Spinal cord (tissue), 10 donors: ENCODE measurements around the gene ARL15. TPM values are rescaled to one million over a fixed set of nuclear protein-coding genes. Genes with fewer than 3 reads are reported as not detected.
A peak's percentile ranks its signal among the peaks of the same experiment; 100 is the strongest.

Experiments
- DNase-seq, 6 donors: peaks; one replicate each; pipeline versions ENCODE4 v3.0.0 to v3.0.0-alpha.2; 2013 to 2015; ENCODE audit warnings: low spot score in 6 of 6, low read depth in 4 of 6
- H3K27ac ChIP-seq: one replicate; pipeline ENCODE4 v1.5.1; 2013; ENCODE audit warnings: low read depth, low read length, control low read depth
- H3K27me3 ChIP-seq: one replicate; pipeline ENCODE4 v1.6.1; 2013; ENCODE audit warnings: low read length; ENCODE audit not compliant: control insufficient read depth, insufficient read depth
- H3K36me3 ChIP-seq: one replicate; pipeline ENCODE4 v1.6.1; 2013; ENCODE audit warnings: low read length; ENCODE audit not compliant: control insufficient read depth, insufficient read depth
- H3K4me1 ChIP-seq: one replicate; pipeline ENCODE4 v1.6.1; 2013; ENCODE audit warnings: low read length; ENCODE audit not compliant: control insufficient read depth, insufficient read depth
- H3K4me3 ChIP-seq: one replicate; pipeline ENCODE4 v1.5.1; 2013; ENCODE audit warnings: low read depth, low read length, control low read depth
- H3K9me3 ChIP-seq: one replicate; pipeline ENCODE4 v1.6.1; 2013; ENCODE audit warnings: low read length; ENCODE audit not compliant: control insufficient read depth, insufficient read depth
- WGBS: methylation state at CpG from one replicate; pipeline ENCODE4 v1.1.5; 2013; ENCODE audit warnings: missing lambda C conversion rate; ENCODE audit not compliant: insufficient coverage; 5-methylcytosine and 5-hydroxymethylcytosine counted together
- polyA plus RNA-seq, 2 donors: library from polyadenylated mRNA; unstranded; fragments of 120-200 nt; gene quantifications; one replicate each; pipeline ENCODE4 v1.2.1, GENCODE V29; 2013; ENCODE audit not compliant: insufficient read length in 2 of 2
- total RNA-seq, 2 donors: library from RNA; depleted of rRNA in 1 of 2; stranded (reverse); fragments of 120-200 nt in 1 of 2; fragments of >200 nt in 1 of 2; gene quantifications; one replicate each; pipeline versions ENCODE4 v1.2.3 to v1.2.4, GENCODE V29; 2013 to 2014
- donor health status: healthy.

ARL15 gene
- total and polyA plus RNA-seq, 4 donors = 24.7 to 67.6 (median 36.4) TPM

GRCh38 chr5:53956632-53957031 lies 353.7 kb downstream of the ARL15 start:
- Histone ChIP-seq H3K9me3 (peaks cover 2% of the 10 kb centered on the region), H3K4me3 (no peak overlapping the region), H3K27me3 (no peaks in the 10 kb centered on the region)

GRCh38 chr5:53956196-53956595 lies 354.2 kb downstream of the ARL15 start:
- Histone ChIP-seq H3K27me3 (no peaks in the 10 kb centered on the region), H3K4me3 (no peak overlapping the region), H3K4me1 (no peaks in the 10 kb centered on the region), H3K36me3 (no peaks in the 10 kb centered on the region), H3K9me3 (peaks cover 2% of the 10 kb centered on the region), H3K27ac (no peak overlapping the region)
- no peak for DNase-seq
- WGBS = no CpG with 5 or more reads among the region's 1 CpG

More at GRCh38 chr5:53956632-53957031, 353.7 kb downstream of the ARL15 start:
- no peaks in the 10 kb centered on the region for H3K36me3 ChIP-seq
- no peaks in the 10 kb centered on the region for H3K4me1 ChIP-seq
- no peak for DNase-seq
- no peak overlapping the region for H3K27ac ChIP-seq

- no peak overlapping the region for H3K4me3 ChIP-seq
- no peaks in the 10 kb centered on the region for H3K36me3 ChIP-seq
- no peaks in the 10 kb centered on the region for H3K4me1 ChIP-seq
- H3K27me3 ChIP-seq = no peaks in the 10 kb centered on the region
- H3K27ac ChIP-seq = no peak overlapping the region
- DNase-seq = no peak
- 68% methylated on average over 3 of the region's 3 CpGs for WGBS
- H3K9me3 ChIP-seq = no peaks in the 10 kb centered on the region
Observed at GRCh38 chr5:53950621-53951020, 359.8 kb downstream of the ARL15 start.

GRCh38 chr5:53948598-53948997 lies 361.8 kb downstream of the ARL15 start:
- Histone ChIP-seq H3K4me1 (no peaks in the 10 kb centered on the region), H3K27me3 (no peaks in the 10 kb centered on the region), H3K36me3 (no peaks in the 10 kb centered on the region), H3K27ac (no peak overlapping the region), H3K4me3 (no peak overlapping the region), H3K9me3 (no peaks in the 10 kb centered on the region)
- DNase-seq = peak in 1 of 6 donors; percentile 12
- WGBS = no CpG with 5 or more reads among the region's 4 CpGs

- no CpG with 5 or more reads among the region's 5 CpGs for WGBS
- Histone ChIP-seq H3K4me1 (no peaks in the 10 kb centered on the region), H3K4me3 (no peak overlapping the region), H3K36me3 (no peaks in the 10 kb centered on the region), H3K27me3 (no peaks in the 10 kb centered on the region), H3K9me3 (no peaks in the 10 kb centered on the region), H3K27ac (no peak overlapping the region)
- DNase-seq = no peak
Observed at GRCh38 chr5:53946405-53947100, 363.8 kb downstream of the ARL15 start.

- no peak for DNase-seq
- no peaks in the 10 kb centered on the region for H3K36me3 ChIP-seq
- 100% methylated on average over 1 of the region's 7 CpGs for WGBS
Observed at GRCh38 chr5:53944981-53945380, 365.4 kb downstream of the ARL15 start.

GRCh38 chr5:53943938-53944337 lies 366.4 kb downstream of the ARL15 start:
- Histone ChIP-seq H3K27ac (no peak overlapping the region), H3K36me3 (no peaks in the 10 kb centered on the region), H3K27me3 (no peaks in the 10 kb centered on the region), H3K4me3 (no peak overlapping the region), H3K4me1 (no peaks in the 10 kb centered on the region), H3K9me3 (no peaks in the 10 kb centered on the region)
- WGBS = no CpG with 5 or more reads among the region's 1 CpG
- DNase-seq = no peak

More at GRCh38 chr5:53944981-53945380, 365.4 kb downstream of the ARL15 start:
- H3K4me1 ChIP-seq = no peaks in the 10 kb centered on the region
- H3K4me3 ChIP-seq = no peak overlapping the region
- H3K27ac ChIP-seq = no peak overlapping the region
- no peaks in the 10 kb centered on the region for H3K27me3 ChIP-seq
- H3K9me3 ChIP-seq = no peaks in the 10 kb centered on the region

GRCh38 chr5:53942724-53943123 lies 367.6 kb downstream of the ARL15 start:
- no peak for DNase-seq

GRCh38 chr5:53940921-53941320 lies 369.5 kb downstream of the ARL15 start:
- Histone ChIP-seq H3K4me1 (no peaks in the 10 kb centered on the region), H3K36me3 (no peaks in the 10 kb centered on the region), H3K27me3 (no peaks in the 10 kb centered on the region), H3K27ac (no peak overlapping the region), H3K9me3 (no peaks in the 10 kb centered on the region), H3K4me3 (no peak overlapping the region)
- no CpG with 5 or more reads among the region's 1 CpG for WGBS
- no peak for DNase-seq

More at GRCh38 chr5:53942724-53943123, 367.6 kb downstream of the ARL15 start:
- Histone ChIP-seq H3K27ac (no peak overlapping the region), H3K4me1 (no peaks in the 10 kb centered on the region), H3K4me3 (no peak overlapping the region), H3K27me3 (no peaks in the 10 kb centered on the region), H3K9me3 (no peaks in the 10 kb centered on the region), H3K36me3 (no peaks in the 10 kb centered on the region)
- 95% methylated on average over 4 of the region's 6 CpGs for WGBS

GRCh38 chr5:53937467-53937866 lies 372.9 kb downstream of the ARL15 start:
- no peak for DNase-seq
- WGBS = no CpG with 5 or more reads among the region's 2 CpGs
- no peak overlapping the region for H3K27ac ChIP-seq

More at GRCh38 chr5:53937467-53937866, 372.9 kb downstream of the ARL15 start:
- no peaks in the 10 kb centered on the region for H3K4me1 ChIP-seq
- no peaks in the 10 kb centered on the region for H3K36me3 ChIP-seq
- no peak overlapping the region for H3K4me3 ChIP-seq
- H3K9me3 ChIP-seq = no peaks in the 10 kb centered on the region
- no peaks in the 10 kb centered on the region for H3K27me3 ChIP-seq
